GM18499 (cell line): ENCODE measurements around the gene NUB1.

Experiments used
- ATAC-seq: cut with Tn5 transposase; IDR thresholded peaks from one replicate; pipeline ENCODE4 v1.9.1; 2021; ENCODE audit warnings: moderate number of reproducible peaks; ENCODE audit not compliant: insufficient read depth, unreplicated experiment

NUB1 gene

GRCh38 chr7:151399305-151399601 is 57.6 kb downstream of the NUB1 start:
- ATAC-seq: no peak

- ATAC-seq: no peak
Measured at GRCh38 chr7:151399906-151400305, 58.3 kb downstream of the NUB1 start.

GRCh38 chr7:151400626-151401315 is 59.2 kb downstream of the NUB1 start:
- ATAC-seq: peak; percentile 87

GRCh38 chr7:151402029-151402835 is 60.6 kb downstream of the NUB1 start:
- no peak for ATAC-seq

GRCh38 chr7:151403764-151404163 is 62.2 kb downstream of the NUB1 start:
- ATAC-seq: no peak

- no peak for ATAC-seq
Measured at GRCh38 chr7:151404216-151405011, 62.8 kb downstream of the NUB1 start.

GRCh38 chr7:151405056-151405455 is 63.4 kb downstream of the NUB1 start:
- no peak for ATAC-seq

GRCh38 chr7:151405588-151405987 is 64.0 kb downstream of the NUB1 start:
- ATAC-seq: no peak

GRCh38 chr7:151406051-151406875 is 64.7 kb downstream of the NUB1 start:
- no peak for ATAC-seq

GRCh38 chr7:151406886-151407583 is 65.4 kb downstream of the NUB1 start:
- no peak for ATAC-seq

- no peak for ATAC-seq
Measured at GRCh38 chr7:151408498-151408838, 66.9 kb downstream of the NUB1 start.

GRCh38 chr7:151408839-151409666 is 67.4 kb downstream of the NUB1 start:
- no peak for ATAC-seq

- no peak for ATAC-seq
Measured at GRCh38 chr7:151409667-151410404, 68.2 kb downstream of the NUB1 start, which contains the start of gene WDR86. WDR86 (minus strand) TSS chr7:151410038; CDS start chr7:151409589, 449 bp downstream.

- no peak for ATAC-seq
Measured at GRCh38 chr7:151410405-151411390, 69.1 kb downstream of the NUB1 start.

- ATAC-seq: no peak
Measured at GRCh38 chr7:151411551-151411950, 69.9 kb downstream of the NUB1 start.

- no peak for ATAC-seq
Measured at GRCh38 chr7:151412318-151412717, 70.7 kb downstream of the NUB1 start.

GRCh38 chr7:151413241-151413640 is 71.6 kb downstream of the NUB1 start:
- ATAC-seq: no peak
